ENCODE measurements around the gene KRTAP10-11. TPM values are rescaled to one million over a fixed set of nuclear protein-coding genes. Genes with fewer than 3 reads are reported as not detected.

KRTAP10-11 gene
- total RNA-seq, 3 donors from 2014 or later: not detected

DNA sequence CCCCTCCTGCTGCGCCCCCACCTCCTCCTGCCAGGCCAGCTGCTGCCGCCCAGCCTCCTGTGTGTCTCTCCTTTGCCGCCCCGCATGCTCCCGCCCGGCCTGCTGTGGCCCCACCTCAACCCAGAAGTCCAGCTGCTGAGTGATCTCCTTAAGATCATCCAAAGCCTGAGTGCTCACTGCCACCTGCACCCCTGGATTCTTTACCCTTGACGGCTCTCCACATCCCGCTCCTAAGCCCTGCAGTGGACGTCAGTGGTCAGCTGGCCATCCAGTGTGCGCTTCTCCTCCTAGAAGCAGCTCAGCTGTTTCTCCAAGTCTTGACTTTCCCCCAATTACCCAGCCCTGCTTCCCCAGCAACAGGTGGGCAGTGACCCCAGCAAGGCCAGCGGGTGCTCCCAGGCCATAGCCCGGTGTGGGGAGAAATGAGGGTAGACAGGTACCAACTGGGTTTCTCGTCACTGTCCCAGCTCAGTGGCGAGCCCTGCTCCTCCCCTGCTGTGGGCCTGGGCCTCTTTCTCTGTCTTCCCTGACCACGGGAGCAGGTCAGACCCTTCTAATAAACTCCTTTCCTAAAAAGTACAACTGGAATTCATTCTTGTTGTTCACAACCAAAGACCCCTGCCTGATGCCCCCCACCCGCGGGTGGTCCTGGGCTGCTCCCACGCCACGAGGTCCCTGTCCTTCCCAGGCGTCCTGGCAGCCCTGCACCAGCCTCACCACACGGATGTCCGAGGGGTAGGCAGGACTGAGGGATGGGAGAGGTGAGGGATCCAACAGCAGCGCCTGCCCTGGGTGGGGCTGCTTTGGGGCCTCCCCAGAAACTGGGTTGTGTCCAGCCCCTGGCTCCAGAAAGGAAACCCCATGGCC lies 44.4 kb upstream of the KRTAP10-11 start:
- Histone ChIP-seq H3K27me3 (peaks cover 0 to 60% of the 10 kb centered on the region in 2 donors), H3K9me3 (peaks cover 0 to 12% of the 10 kb centered on the region in 2 donors), H3K27ac (no peak overlapping the region), H3K4me1 (no peaks in the 10 kb centered on the region), H3K4me3 (no peak overlapping the region), H3K36me3 (no peaks in the 10 kb centered on the region)
- intact Hi-C loops (cut with DNase I; ENCODE audit: low total_unique reads): no loop called here
- no peak for DNase-seq (ENCODE audit: low spot score in 2 of 2)
- TF ChIP-seq POLR2AphosphoS5 (IDR thresholded peaks at IDR 0.05): no peak
- TF ChIP-seq, protein P1, sequence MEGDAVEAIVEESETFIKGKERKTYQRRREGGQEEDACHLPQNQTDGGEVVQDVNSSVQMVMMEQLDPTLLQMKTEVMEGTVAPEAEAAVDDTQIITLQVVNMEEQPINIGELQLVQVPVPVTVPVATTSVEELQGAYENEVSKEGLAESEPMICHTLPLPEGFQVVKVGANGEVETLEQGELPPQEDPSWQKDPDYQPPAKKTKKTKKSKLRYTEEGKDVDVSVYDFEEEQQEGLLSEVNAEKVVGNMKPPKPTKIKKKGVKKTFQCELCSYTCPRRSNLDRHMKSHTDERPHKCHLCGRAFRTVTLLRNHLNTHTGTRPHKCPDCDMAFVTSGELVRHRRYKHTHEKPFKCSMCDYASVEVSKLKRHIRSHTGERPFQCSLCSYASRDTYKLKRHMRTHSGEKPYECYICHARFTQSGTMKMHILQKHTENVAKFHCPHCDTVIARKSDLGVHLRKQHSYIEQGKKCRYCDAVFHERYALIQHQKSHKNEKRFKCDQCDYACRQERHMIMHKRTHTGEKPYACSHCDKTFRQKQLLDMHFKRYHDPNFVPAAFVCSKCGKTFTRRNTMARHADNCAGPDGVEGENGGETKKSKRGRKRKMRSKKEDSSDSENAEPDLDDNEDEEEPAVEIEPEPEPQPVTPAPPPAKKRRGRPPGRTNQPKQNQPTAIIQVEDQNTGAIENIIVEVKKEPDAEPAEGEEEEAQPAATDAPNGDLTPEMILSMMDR (IDR thresholded peaks at IDR 0.05): no peak
- TF ChIP-seq POLR2A (IDR thresholded peaks at IDR 0.05): no peak

- TF ChIP-seq POLR2A (IDR thresholded peaks at IDR 0.05): no peak
- TF ChIP-seq, protein P1 (IDR thresholded peaks at IDR 0.05): no peak
- TF ChIP-seq POLR2AphosphoS5 (IDR thresholded peaks at IDR 0.05): no peak
- Histone ChIP-seq H3K27me3 (peaks cover 0 to 60% of the 10 kb centered on the region in 2 donors), H3K4me3 (no peak overlapping the region), H3K27ac (no peak overlapping the region), H3K36me3 (no peaks in the 10 kb centered on the region), H3K4me1 (no peaks in the 10 kb centered on the region), H3K9me3 (peaks cover 0 to 12% of the 10 kb centered on the region in 2 donors)
- DNase-seq (ENCODE audit: low spot score in 2 of 2): no peak
- intact Hi-C loops (cut with DNase I; ENCODE audit: low total_unique reads): no loop called here
Measured at GRCh38 chr21:44602463-44602850, 43.8 kb upstream of the KRTAP10-11 start.

DNA sequence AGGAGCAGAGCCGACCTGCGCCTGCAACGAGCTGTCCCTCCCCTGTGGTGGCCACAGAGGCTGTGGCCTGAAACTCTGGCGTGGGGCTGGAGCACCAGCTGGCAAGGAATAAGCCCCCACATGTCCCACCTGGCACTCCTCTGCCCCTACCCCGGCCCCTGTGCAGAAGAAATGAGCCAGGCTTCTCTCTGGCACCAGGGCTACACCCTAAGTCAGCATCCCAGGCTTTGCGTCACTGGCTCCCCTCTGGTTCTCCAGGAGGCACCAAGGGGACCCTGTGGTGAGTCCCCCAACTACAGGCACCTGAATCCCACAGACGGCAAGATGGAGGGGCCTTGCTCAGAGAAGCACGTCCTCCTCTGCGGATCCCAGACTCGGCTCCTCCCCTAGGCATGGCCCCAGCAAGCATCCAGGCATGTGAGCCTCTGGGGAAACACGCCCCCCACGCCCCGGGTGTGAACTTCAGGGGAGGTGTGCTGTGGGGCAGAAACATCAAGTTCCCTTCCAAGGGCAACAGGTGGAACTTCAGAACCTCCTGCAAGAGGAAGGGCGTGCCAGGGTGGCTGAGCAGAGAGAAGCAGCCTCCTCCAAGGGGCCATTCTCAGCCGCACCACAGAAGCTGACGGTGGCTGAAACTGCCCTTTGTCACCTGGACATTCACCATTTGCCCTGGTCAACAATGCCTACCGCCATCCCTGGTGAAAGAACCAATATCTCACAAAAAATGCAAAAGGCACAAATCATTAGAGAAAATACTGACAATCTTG lies 42.9 kb upstream of the KRTAP10-11 start:
- Histone ChIP-seq H3K27me3 (peaks cover 0 to 57% of the 10 kb centered on the region in 2 donors), H3K4me1 (no peaks in the 10 kb centered on the region), H3K36me3 (no peaks in the 10 kb centered on the region), H3K4me3 (no peak overlapping the region), H3K9me3 (peaks cover 0 to 12% of the 10 kb centered on the region in 2 donors), H3K27ac (no peak overlapping the region)
- intact Hi-C loops (cut with DNase I; ENCODE audit: low total_unique reads): no loop called here
- no peak for DNase-seq (ENCODE audit: low spot score in 2 of 2)
- TF ChIP-seq POLR2A (IDR thresholded peaks at IDR 0.05) (no peak), POLR2AphosphoS5 (IDR thresholded peaks at IDR 0.05) (no peak)
- TF ChIP-seq, protein P1 (IDR thresholded peaks at IDR 0.05): no peak

DNA sequence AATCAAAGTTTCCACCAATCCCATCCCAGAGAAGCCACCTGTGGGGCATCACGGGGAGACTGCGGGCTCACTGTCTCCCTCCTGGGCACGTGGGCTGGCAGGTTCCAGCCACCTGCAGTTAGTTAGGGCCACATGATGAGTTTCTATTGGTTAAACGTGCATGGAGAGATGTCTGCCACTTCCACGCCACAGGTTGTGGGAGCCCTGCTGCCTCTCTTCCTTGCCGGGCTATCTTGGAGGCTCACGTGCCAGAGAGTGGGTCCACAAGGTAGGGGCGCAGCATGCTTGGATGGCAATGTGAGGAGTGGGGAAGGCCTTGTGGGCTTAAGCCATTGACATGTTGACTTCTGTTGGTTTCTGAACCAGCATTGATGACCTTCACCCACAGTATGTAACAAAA lies 42.3 kb upstream of the KRTAP10-11 start:
- intact Hi-C loops (cut with DNase I; ENCODE audit: low total_unique reads): no loop called here
- DNase-seq (ENCODE audit: low spot score in 2 of 2): no peak
- Histone ChIP-seq H3K27me3 (peaks cover 0 to 51% of the 10 kb centered on the region in 2 donors), H3K4me3 (no peak overlapping the region), H3K36me3 (no peaks in the 10 kb centered on the region), H3K4me1 (no peaks in the 10 kb centered on the region), H3K9me3 (peaks cover 0 to 7% of the 10 kb centered on the region in 2 donors), H3K27ac (no peak overlapping the region)
- TF ChIP-seq POLR2AphosphoS5 (IDR thresholded peaks at IDR 0.05): no peak
- TF ChIP-seq, protein P1 (IDR thresholded peaks at IDR 0.05): no peak
- no peak for TF ChIP-seq POLR2A (IDR thresholded peaks at IDR 0.05)

GRCh38 chr21:44606495-44606894 lies 39.7 kb upstream of the KRTAP10-11 start:
- H3K27me3 ChIP-seq: peaks cover 0 to 29% of the 10 kb centered on the region in 2 donors
- no peak overlapping the region for H3K27ac ChIP-seq
- no peak overlapping the region for H3K4me3 ChIP-seq
- H3K36me3 ChIP-seq: no peaks in the 10 kb centered on the region
- TF ChIP-seq POLR2A (IDR thresholded peaks at IDR 0.05) (no peak), POLR2AphosphoS5 (IDR thresholded peaks at IDR 0.05) (no peak)
- TF ChIP-seq, protein P1 (IDR thresholded peaks at IDR 0.05): no peak
- H3K4me1 ChIP-seq: no peaks in the 10 kb centered on the region
- no peak for DNase-seq (ENCODE audit: low spot score in 2 of 2)
- peaks cover 22 to 32% of the 10 kb centered on the region in 2 donors for H3K9me3 ChIP-seq
- intact Hi-C loops (cut with DNase I; ENCODE audit: low total_unique reads): no loop called here

All from breast epithelium (tissue), 4 donors.